ENCODE data around the gene F10. TPM values are rescaled to one million over a fixed set of nuclear protein-coding genes. Genes with fewer than 3 reads are reported as not detected.
A peak's percentile ranks its signal among the peaks of the same experiment; 100 is the strongest.

The F10 gene
- total and polyA plus RNA-seq, 4 donors = 85.3 to 199 (median 117) TPM

GRCh38 chr13:113121183-113121927 is 1.2 kb upstream of the F10 start:
- DNase-seq (ENCODE audit: low spot score) = peak; percentile 21
- TF ChIP-seq JUND (IDR thresholded peaks at IDR 0.05) (no peak), MAX (IDR thresholded peaks at IDR 0.05) (no peak), ZBTB33 (IDR thresholded peaks at IDR 0.05) (no peak), ATF3 (IDR thresholded peaks at IDR 0.05) (no peak), REST (IDR thresholded peaks at IDR 0.05) (no peak), GABPA (IDR thresholded peaks at IDR 0.05 in 1 of 2, conservative IDR thresholded peaks at IDR 0.05 in 1 of 2) (no peak), YY1 (IDR thresholded peaks at IDR 0.05) (no peak), NR2F2 (IDR thresholded peaks at IDR 0.05) (no peak), FOXA2 (IDR thresholded peaks at IDR 0.05) (no peak), RXRA (IDR thresholded peaks at IDR 0.05) (no peak), SP1 (IDR thresholded peaks at IDR 0.05) (no peak), RAD21 (IDR thresholded peaks at IDR 0.05) (no peak), EGR1 (IDR thresholded peaks at IDR 0.05; ENCODE audit: low read depth in 2 of 2) (no peak), HNF4A (conservative IDR thresholded peaks at IDR 0.05) (no peak), TAF1 (conservative IDR thresholded peaks at IDR 0.05) (no peak), CTCF (IDR thresholded peaks at IDR 0.05; ENCODE audit: low read depth, low read length, missing input control) (no peak), FOXA1 (IDR thresholded peaks at IDR 0.05) (no peak), HNF4G (IDR thresholded peaks at IDR 0.05) (no peak)
- Histone ChIP-seq H3K9ac (ENCODE audit: low read depth in 1 of 2, low read length in 2 of 2) (no peak overlapping the region), H3K27ac (ENCODE audit: low read depth in 1 of 2, low read length in 2 of 2) (no peak overlapping the region), H3K4me3 (ENCODE audit: low read depth in 1 of 3, low read length in 3 of 3) (no peak overlapping the region), H3K4me1 (ENCODE audit: control insufficient read depth in 4 of 4, insufficient read depth in 4 of 4, low read length in 3 of 4) (peaks cover 3 to 29% (median 18%) of the 10 kb centered on the region in 4 donors), H3K36me3 (ENCODE audit: control insufficient read depth in 4 of 4, insufficient read depth in 3 of 4, low read depth in 1 of 4, low read length in 3 of 4) (peaks cover 0 to 4% (median 1%) of the 10 kb centered on the region in 4 donors), H3K9me3 (ENCODE audit: control insufficient read depth in 4 of 4, low read length in 3 of 4) (no peaks in the 10 kb centered on the region), H3K27me3 (ENCODE audit: control insufficient read depth in 4 of 4, insufficient read depth in 4 of 4, low read length in 3 of 4) (no peaks in the 10 kb centered on the region)
- WGBS = 93% methylated on average over 24 of the region's 24 CpGs
